ENCODE measurements around the gene CAMTA1. TPM values are rescaled to one million over a fixed set of nuclear protein-coding genes. Genes with fewer than 3 reads are reported as not detected.
"Not testable (repeated sequence)": the region's sequence is repeated elsewhere in the genome, so short reads cannot be mapped to it uniquely, and the experiment has no call there.

Gene CAMTA1
- total RNA-seq, 1 donor from 2014 or later, result 160 TPM

GRCh38 chr1:7684132-7684531, 898.9 kb downstream of the CAMTA1 start:
- DNase-seq, result no peak
- no peaks in the 10 kb centered on the region for H3K9me3 ChIP-seq (replicated peaks)
- intact Hi-C loops (cut with micrococcal nuclease), result no loop called here

GRCh38 chr1:7684861-7685635, 899.8 kb downstream of the CAMTA1 start:
- H3K27ac ChIP-seq (replicated peaks), result no peak overlapping the region
- H3K4me3 ChIP-seq, result no peak overlapping the region
- H3K4me1 ChIP-seq, result peaks cover 10% of the 10 kb centered on the region
- TF ChIP-seq CTCF (IDR thresholded peaks at IDR 0.05; ENCODE audit: borderline replicate concordance), result no peak
- intact Hi-C loops (cut with micrococcal nuclease), result no loop called here
- H3K27me3 ChIP-seq (ENCODE audit: low read depth), result peaks cover 22% of the 10 kb centered on the region
- DNase-seq, result no peak
- H3K36me3 ChIP-seq, result no peaks in the 10 kb centered on the region
- no peaks in the 10 kb centered on the region for H3K9me3 ChIP-seq (replicated peaks)

More at GRCh38 chr1:7684132-7684531, 898.9 kb downstream of the CAMTA1 start:
- no peak for TF ChIP-seq CTCF (IDR thresholded peaks at IDR 0.05; ENCODE audit: borderline replicate concordance)
- no peak overlapping the region for H3K27ac ChIP-seq (replicated peaks)
- peaks cover 16% of the 10 kb centered on the region for H3K4me1 ChIP-seq
- H3K27me3 ChIP-seq (ENCODE audit: low read depth), result peaks cover 20% of the 10 kb centered on the region
- H3K4me3 ChIP-seq, result no peak overlapping the region
- no peaks in the 10 kb centered on the region for H3K36me3 ChIP-seq

- Histone ChIP-seq H3K4me3 (no peak overlapping the region), H3K27ac (replicated peaks) (no peak overlapping the region), H3K9me3 (replicated peaks) (no peaks in the 10 kb centered on the region), H3K36me3 (no peaks in the 10 kb centered on the region), H3K27me3 (ENCODE audit: low read depth) (peaks cover 30% of the 10 kb centered on the region), H3K4me1 (no peaks in the 10 kb centered on the region)
- intact Hi-C loops (cut with micrococcal nuclease), result no loop called here
- no peak for TF ChIP-seq CTCF (IDR thresholded peaks at IDR 0.05; ENCODE audit: borderline replicate concordance)
- DNase-seq, result no peak
Measured at GRCh38 chr1:7686301-7686850, 901.1 kb downstream of the CAMTA1 start.

GRCh38 chr1:7687411-7687810, 902.2 kb downstream of the CAMTA1 start:
- no peaks in the 10 kb centered on the region for H3K4me1 ChIP-seq
- no peak overlapping the region for H3K27ac ChIP-seq (replicated peaks)
- H3K36me3 ChIP-seq, result no peaks in the 10 kb centered on the region
- TF ChIP-seq CTCF (IDR thresholded peaks at IDR 0.05; ENCODE audit: borderline replicate concordance), result no peak
- no peak overlapping the region for H3K4me3 ChIP-seq
- H3K9me3 ChIP-seq (replicated peaks), result no peaks in the 10 kb centered on the region
- peaks cover 30% of the 10 kb centered on the region for H3K27me3 ChIP-seq (ENCODE audit: low read depth)
- intact Hi-C loops (cut with micrococcal nuclease), result no loop called here
- no peak for DNase-seq

- Histone ChIP-seq H3K9me3 (replicated peaks) (peaks cover 5% of the 10 kb centered on the region), H3K27me3 (ENCODE audit: low read depth) (peaks cover 30% of the 10 kb centered on the region), H3K27ac (replicated peaks) (no peak overlapping the region), H3K36me3 (no peaks in the 10 kb centered on the region), H3K4me1 (no peaks in the 10 kb centered on the region), H3K4me3 (no peak overlapping the region)
- no peak for TF ChIP-seq CTCF (IDR thresholded peaks at IDR 0.05; ENCODE audit: borderline replicate concordance)
- DNase-seq, result no peak
- intact Hi-C loops (cut with micrococcal nuclease), result no loop called here
Measured at GRCh38 chr1:7688659-7689058, 903.4 kb downstream of the CAMTA1 start.

GRCh38 chr1:7689307-7689706, 904.1 kb downstream of the CAMTA1 start:
- peaks cover 30% of the 10 kb centered on the region for H3K27me3 ChIP-seq (ENCODE audit: low read depth)
- H3K9me3 ChIP-seq (replicated peaks); DNase-seq; intact Hi-C loops (cut with micrococcal nuclease); H3K4me1 ChIP-seq; H3K27ac ChIP-seq (replicated peaks); H3K36me3 ChIP-seq; H3K4me3 ChIP-seq: not testable (repeated sequence)

Measured in left ventricle myocardium inferior (tissue), 1 donor.